Neuron (in vitro differentiated cells): ENCODE data around the gene ST8SIA3.

Experiments
- H2AFZ ChIP-seq: one replicate; pipeline ENCODE4 v1.6.1; 2013; ENCODE audit warnings: low read depth, mild to moderate bottlenecking, inconsistent platforms, low read length, moderate library complexity
- H3K27me3 ChIP-seq: one replicate; pipeline ENCODE4 v1.6.1; 2013; ENCODE audit warnings: low read length; ENCODE audit not compliant: insufficient read depth
- H3K36me3 ChIP-seq: one replicate; pipeline ENCODE4 v1.6.1; 2013; ENCODE audit warnings: low read length; ENCODE audit not compliant: insufficient read depth
- H3K4me1 ChIP-seq: one replicate; pipeline ENCODE4 v1.6.1; 2013; ENCODE audit warnings: low read length; ENCODE audit not compliant: insufficient read depth
- H3K4me3 ChIP-seq: 2 replicates; pipeline ENCODE4 v1.5.1; 2013; ENCODE audit warnings: mild to moderate bottlenecking, low read length, moderate library complexity
- H3K9me3 ChIP-seq: one replicate; pipeline ENCODE4 v1.6.1; 2013; ENCODE audit warnings: low read length

Gene ST8SIA3, protein sequence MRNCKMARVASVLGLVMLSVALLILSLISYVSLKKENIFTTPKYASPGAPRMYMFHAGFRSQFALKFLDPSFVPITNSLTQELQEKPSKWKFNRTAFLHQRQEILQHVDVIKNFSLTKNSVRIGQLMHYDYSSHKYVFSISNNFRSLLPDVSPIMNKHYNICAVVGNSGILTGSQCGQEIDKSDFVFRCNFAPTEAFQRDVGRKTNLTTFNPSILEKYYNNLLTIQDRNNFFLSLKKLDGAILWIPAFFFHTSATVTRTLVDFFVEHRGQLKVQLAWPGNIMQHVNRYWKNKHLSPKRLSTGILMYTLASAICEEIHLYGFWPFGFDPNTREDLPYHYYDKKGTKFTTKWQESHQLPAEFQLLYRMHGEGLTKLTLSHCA

GRCh38 chr18:57352271-57352701 lies at the start of gene ST8SIA3:
TSS of gene ST8SIA3 (plus strand) at chr18:57352557. CDS start at chr18:57352847, 290 bp downstream.
- H3K27me3 ChIP-seq = peaks cover 49% of the 10 kb centered on the region
- H3K4me1 ChIP-seq = peaks cover 16% of the 10 kb centered on the region
- H3K4me3 ChIP-seq = peak within 1 kb of the TSS; percentile 56
- H2AFZ ChIP-seq = peak within 1 kb of the TSS; percentile 92
- no peaks in the 10 kb centered on the region for H3K9me3 ChIP-seq
- H3K36me3 ChIP-seq = no peaks in the 10 kb centered on the region

- Histone ChIP-seq H3K4me3 (no peak overlapping the region), H3K4me1 (no peaks in the 10 kb centered on the region), H3K36me3 (no peaks in the 10 kb centered on the region), H3K27me3 (no peaks in the 10 kb centered on the region), H2AFZ (no peak overlapping the region), H3K9me3 (no peaks in the 10 kb centered on the region)
Observed at GRCh38 chr18:57311472-57311871, 40.9 kb upstream of the ST8SIA3 start.

DNA sequence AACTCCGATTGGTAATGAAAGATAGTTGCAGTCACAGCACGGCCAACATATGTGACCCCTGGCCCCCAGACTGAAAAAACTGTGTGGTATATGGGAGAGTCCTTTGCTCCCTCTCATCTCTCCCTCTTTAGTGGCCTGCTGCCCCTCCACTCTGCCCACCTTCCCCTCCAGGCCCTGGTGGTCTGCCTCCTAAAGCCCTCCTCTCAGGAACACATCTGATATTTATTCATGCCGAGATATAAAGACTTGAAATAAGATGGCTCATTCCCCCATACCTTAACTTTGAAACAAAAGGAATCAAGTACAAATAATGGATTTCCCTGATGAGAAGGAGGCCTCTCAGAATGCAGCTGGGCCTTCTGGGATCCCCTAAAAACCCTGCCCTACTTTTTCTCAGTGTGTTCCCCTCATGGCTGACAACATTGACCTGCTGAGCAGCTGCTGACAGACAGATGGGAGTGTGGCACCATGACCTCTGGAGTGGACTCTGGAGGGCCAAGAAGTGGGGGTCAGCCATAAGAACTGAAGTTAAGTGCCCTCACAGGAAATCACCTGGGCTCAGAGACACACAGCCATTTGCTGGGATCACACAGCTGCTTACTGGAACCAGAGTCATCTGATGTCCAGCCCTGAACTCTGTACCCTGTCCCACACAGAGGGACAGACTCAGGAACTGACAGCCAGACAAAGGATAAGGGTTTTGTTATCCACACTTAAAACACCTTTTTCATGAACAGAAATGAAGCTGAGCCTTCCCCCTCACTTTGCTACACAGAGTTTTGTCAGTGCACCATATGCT lies 39.8 kb upstream of the ST8SIA3 start:
- no peaks in the 10 kb centered on the region for H3K27me3 ChIP-seq
- H2AFZ ChIP-seq = no peak overlapping the region
- H3K4me3 ChIP-seq = no peak overlapping the region
- H3K9me3 ChIP-seq = no peaks in the 10 kb centered on the region
- H3K36me3 ChIP-seq = no peaks in the 10 kb centered on the region
- H3K4me1 ChIP-seq = no peaks in the 10 kb centered on the region

GRCh38 chr18:57320603-57321002 lies 31.8 kb upstream of the ST8SIA3 start:
- no peak overlapping the region for H2AFZ ChIP-seq
- H3K9me3 ChIP-seq = no peaks in the 10 kb centered on the region
- H3K36me3 ChIP-seq = no peaks in the 10 kb centered on the region
- no peaks in the 10 kb centered on the region for H3K27me3 ChIP-seq
- H3K4me1 ChIP-seq = no peaks in the 10 kb centered on the region
- H3K4me3 ChIP-seq = no peak overlapping the region

GRCh38 chr18:57325491-57326166 lies 26.7 kb upstream of the ST8SIA3 start:
- Histone ChIP-seq H3K4me1 (no peaks in the 10 kb centered on the region), H3K9me3 (no peaks in the 10 kb centered on the region), H3K27me3 (no peaks in the 10 kb centered on the region), H3K4me3 (no peak overlapping the region), H2AFZ (no peak overlapping the region), H3K36me3 (no peaks in the 10 kb centered on the region)

- Histone ChIP-seq H3K9me3 (no peaks in the 10 kb centered on the region), H3K4me1 (no peaks in the 10 kb centered on the region), H3K4me3 (no peak overlapping the region), H2AFZ (no peak overlapping the region), H3K36me3 (no peaks in the 10 kb centered on the region), H3K27me3 (no peaks in the 10 kb centered on the region)
Observed at GRCh38 chr18:57326718-57327323, 25.5 kb upstream of the ST8SIA3 start.

- no peak overlapping the region for H2AFZ ChIP-seq
- H3K4me1 ChIP-seq = no peaks in the 10 kb centered on the region
- peaks cover 3% of the 10 kb centered on the region for H3K27me3 ChIP-seq
- no peaks in the 10 kb centered on the region for H3K9me3 ChIP-seq
- no peaks in the 10 kb centered on the region for H3K36me3 ChIP-seq
- H3K4me3 ChIP-seq = no peak overlapping the region
Observed at GRCh38 chr18:57328665-57329064, 23.7 kb upstream of the ST8SIA3 start.

DNA sequence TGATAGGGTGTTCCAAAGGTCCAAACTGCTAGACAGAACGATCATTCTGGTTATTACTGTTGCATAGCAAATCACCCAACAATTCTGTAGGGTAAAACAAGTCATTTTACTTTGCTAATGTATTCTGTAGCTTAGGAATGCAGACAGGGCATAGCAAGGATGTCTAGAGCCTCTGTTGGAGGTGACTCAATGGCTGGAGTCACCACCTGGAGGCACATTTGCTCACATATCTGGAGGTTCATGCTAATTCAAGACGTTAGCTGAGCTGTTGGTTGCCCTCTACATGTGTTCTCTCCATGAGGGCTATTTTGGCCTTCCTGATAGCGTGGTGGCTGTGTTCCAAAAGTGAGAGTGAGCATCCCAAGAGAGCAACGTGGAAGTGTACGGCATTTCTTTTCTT lies 22.5 kb upstream of the ST8SIA3 start:
- Histone ChIP-seq H3K4me1 (no peaks in the 10 kb centered on the region), H3K36me3 (no peaks in the 10 kb centered on the region), H3K9me3 (no peaks in the 10 kb centered on the region), H2AFZ (no peak overlapping the region), H3K4me3 (no peak overlapping the region), H3K27me3 (peaks cover 6% of the 10 kb centered on the region)

GRCh38 chr18:57331718-57332117 lies 20.6 kb upstream of the ST8SIA3 start:
- H3K9me3 ChIP-seq = no peaks in the 10 kb centered on the region
- no peaks in the 10 kb centered on the region for H3K4me1 ChIP-seq
- peaks cover 7% of the 10 kb centered on the region for H3K27me3 ChIP-seq
- no peak overlapping the region for H3K4me3 ChIP-seq
- H3K36me3 ChIP-seq = no peaks in the 10 kb centered on the region
- H2AFZ ChIP-seq = no peak overlapping the region

- Histone ChIP-seq H3K27me3 (peaks cover 10% of the 10 kb centered on the region), H2AFZ (no peak overlapping the region)
Observed at GRCh38 chr18:57333940-57334339, 18.4 kb upstream of the ST8SIA3 start.

GRCh38 chr18:57334383-57334782 lies 18.0 kb upstream of the ST8SIA3 start:
- no peaks in the 10 kb centered on the region for H3K4me1 ChIP-seq
- no peaks in the 10 kb centered on the region for H3K9me3 ChIP-seq
- no peaks in the 10 kb centered on the region for H3K36me3 ChIP-seq
- peaks cover 12% of the 10 kb centered on the region for H3K27me3 ChIP-seq
- no peak overlapping the region for H2AFZ ChIP-seq
- H3K4me3 ChIP-seq = no peak overlapping the region

More at GRCh38 chr18:57333940-57334339, 18.4 kb upstream of the ST8SIA3 start:
- H3K4me3 ChIP-seq = no peak overlapping the region
- H3K36me3 ChIP-seq = no peaks in the 10 kb centered on the region
- H3K9me3 ChIP-seq = no peaks in the 10 kb centered on the region
- H3K4me1 ChIP-seq = no peaks in the 10 kb centered on the region

DNA sequence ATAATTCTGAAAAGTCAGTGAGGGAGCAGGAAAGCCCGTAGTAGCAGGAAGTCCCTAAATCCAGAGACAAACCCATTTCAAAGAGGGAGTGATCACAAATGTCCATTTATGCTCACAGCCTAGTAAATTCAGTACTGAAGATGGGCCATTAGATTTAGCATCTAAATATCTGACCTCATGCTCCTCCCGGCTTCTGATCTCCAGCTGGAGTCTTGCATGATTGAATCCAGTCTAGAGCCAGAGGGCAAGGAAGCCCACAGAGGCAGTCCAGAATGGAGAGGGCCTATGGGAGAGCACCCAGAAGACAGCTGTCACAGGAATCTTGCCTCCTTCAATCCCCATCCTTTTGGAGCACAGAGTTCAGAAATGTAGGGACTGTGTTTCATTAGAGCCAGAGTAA lies 16.0 kb upstream of the ST8SIA3 start:
- no peaks in the 10 kb centered on the region for H3K4me1 ChIP-seq
- H3K4me3 ChIP-seq = no peak overlapping the region
- H2AFZ ChIP-seq = no peak overlapping the region
- no peaks in the 10 kb centered on the region for H3K36me3 ChIP-seq
- H3K27me3 ChIP-seq = peaks cover 22% of the 10 kb centered on the region
- no peaks in the 10 kb centered on the region for H3K9me3 ChIP-seq
